GM21529 (cell line): ENCODE results near the gene CIPC.

Experiments used
- ATAC-seq: cut with Tn5 transposase; IDR thresholded peaks from one replicate; pipeline ENCODE4 v1.9.1; 2021; ENCODE audit not compliant: unreplicated experiment

Gene CIPC

DNA sequence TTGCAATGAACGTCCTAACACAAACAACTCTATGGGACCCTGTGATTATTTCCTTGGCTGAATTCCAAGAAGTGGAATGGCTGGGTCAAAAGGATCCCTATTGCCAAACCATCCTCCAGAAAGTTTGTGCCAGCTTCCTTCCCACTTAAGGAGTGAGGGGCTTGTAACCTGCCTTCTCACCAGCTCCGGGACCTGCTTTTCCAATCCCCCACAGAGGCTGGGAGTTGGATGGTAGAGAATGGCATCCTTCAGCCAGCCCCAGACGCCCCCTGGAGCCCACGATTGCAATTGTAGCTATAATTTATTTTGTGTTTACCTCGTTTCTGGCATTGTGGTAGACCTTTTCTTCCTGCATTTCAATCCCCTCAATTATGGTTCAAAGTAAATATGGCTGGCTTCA, 53.2 kb downstream of the CIPC start:
- ATAC-seq: no peak

DNA sequence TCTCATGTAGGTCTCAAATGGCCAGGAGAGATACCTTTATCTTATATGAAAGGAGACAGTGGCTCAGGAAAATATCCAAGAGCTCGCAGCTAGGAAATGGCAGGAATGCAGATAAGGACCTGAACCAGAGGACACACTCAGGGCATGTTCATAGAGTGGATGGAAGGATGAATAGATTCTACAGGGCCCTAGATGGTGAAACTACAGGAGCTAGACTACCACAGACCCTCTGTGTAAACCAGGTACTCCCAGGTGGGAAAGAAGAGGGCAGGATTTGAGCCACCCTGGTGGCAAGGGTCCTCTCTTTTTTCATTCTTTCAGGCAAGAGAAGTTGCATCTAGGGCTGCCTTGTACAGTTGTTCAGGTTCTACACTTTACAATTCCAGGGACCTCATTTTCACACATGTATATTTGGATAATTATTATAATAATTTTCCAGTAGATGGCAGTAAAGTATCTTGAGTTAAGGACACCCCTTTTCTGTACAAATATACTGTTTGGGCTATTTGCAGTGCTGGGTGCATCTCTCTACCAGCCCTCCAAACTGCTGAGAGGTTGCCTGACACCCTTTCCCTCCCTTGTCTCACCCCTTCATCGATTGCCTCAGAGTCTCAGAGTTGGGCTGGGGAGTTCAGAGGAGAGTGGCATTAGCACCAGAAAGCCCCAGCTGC, 54.0 kb downstream of the CIPC start:
- no peak for ATAC-seq

GRCh38 chr14:77153802-77154201, 55.7 kb downstream of the CIPC start:
- ATAC-seq: no peak

DNA sequence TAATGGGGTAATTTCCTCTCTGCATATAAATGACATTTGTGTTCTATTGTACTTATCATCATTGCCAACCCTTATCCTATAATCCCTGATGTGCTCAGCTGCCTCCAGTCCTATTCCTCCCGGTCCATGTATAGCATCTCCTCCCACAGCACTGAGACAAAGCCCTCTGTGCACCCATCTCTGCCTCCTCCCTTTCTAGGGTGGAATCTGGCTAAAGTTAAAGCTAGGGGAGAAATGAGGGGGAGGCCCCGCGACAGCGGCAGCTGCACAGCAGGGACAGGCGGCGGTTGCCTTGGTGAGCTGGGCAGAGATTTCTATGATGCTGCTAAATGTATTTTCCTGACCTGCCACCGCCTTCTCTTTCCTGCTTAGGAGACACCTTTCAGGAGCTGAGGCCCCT, 56.4 kb downstream of the CIPC start:
- no peak for ATAC-seq

- no peak for ATAC-seq
These were observed 57.0 kb downstream of the CIPC start for GRCh38 chr14:77155083-77155482.

- ATAC-seq: no peak
These were observed 59.7 kb downstream of the CIPC start for GRCh38 chr14:77157740-77158139.

DNA sequence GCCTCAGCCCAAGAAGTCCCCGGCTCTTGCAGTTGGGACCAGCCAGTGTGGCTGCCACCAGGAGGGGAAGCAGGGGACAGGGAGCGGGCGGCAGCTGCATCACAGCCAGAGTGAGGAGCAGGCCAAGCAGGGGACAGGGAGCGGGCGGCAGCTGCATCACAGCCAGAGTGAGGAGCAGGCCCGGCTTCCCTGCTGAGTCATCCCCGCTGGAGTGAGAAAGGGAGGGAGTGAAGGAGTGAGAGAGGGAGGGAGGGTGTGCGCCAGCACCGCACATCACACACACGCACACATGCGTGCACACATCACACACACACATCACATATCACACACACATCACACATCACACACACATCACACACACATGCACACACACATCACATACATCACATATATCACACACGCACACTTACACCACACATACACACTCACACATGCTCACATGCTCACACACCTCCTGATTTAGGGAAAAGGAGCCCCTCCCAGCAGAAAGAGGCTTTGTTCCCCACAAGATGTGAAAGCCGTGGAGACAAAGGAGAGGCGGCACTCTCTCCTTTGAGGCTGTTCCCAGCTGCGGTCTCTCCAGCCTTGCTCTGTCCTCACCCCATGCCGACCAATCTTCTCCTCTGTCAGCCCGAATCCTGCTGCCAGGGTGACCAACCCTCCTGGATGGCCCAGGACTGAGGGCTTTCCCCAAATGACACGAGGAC, 60.3 kb downstream of the CIPC start:
- ATAC-seq: no peak

DNA sequence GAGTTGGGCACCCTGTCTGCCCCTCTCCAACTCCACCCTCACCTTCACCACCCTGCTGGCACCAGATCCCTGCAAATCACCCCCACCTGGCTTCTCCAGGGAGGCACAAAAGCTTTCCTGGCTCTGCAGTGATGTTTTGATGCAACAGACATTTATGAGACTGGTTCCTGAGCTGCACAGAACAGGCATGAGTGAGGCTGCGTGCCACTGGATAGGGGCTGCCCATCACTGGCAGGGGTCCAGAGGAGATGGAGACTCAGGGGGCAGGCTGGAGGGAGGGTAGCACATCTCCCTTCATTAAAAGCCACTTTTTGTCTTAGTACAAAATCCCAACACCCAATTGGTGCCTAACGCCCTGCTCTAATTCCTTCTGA, 60.8 kb downstream of the CIPC start:
- no peak for ATAC-seq

- no peak for ATAC-seq
These were observed 63.0 kb downstream of the CIPC start for GRCh38 chr14:77161011-77161410.
